PC-3 (cell line): Measurements from ENCODE around the gene MLLT3. TPM values are rescaled to one million over a fixed set of nuclear protein-coding genes. Genes with fewer than 3 reads are reported as not detected.

Experiments used
- ATAC-seq: fragments of 200-7000 bp; cut with Tn5 transposase; 2 replicates; pipeline ENCODE4 v1.9.1; 2020; ENCODE audit warnings: mild to moderate bottlenecking, moderate library complexity
- BruUV-seq: library from RNA; stranded (reverse); fragments of 400-500 nt; replicated peaks from 2 replicates; lab custom pipeline; 2021; lab: Mats Ljungman, UMichigan
- CTCF ChIA-PET: fragments of 300-600 bp; sonication (Branson Sonifier 250); formaldehyde crosslinking; loops from one replicate; lab custom pipeline; 2022; ENCODE audit warnings: antibody characterized with exemption; lab: Charles Lee
- POLR2A ChIA-PET: fragments of 300-600 bp; sonication (Branson Sonifier 250); formaldehyde crosslinking; loops from one replicate; lab custom pipeline; 2022; ENCODE audit warnings: antibody characterized with exemption; ENCODE audit not compliant: unreplicated experiment; lab: Charles Lee
- DNase-seq: peaks from one replicate; pipeline ENCODE4 v3.0.0-alpha.2; 2015
- H2AFZ ChIP-seq: fragments of 300-600 bp; sonication (generic); 2 replicates; pipeline ENCODE4 v1.6.0; 2016; ENCODE audit warnings: antibody characterized with exemption, low read length
- H3F3A ChIP-seq: fragments of 300-600 bp; sonication (generic); one replicate; pipeline ENCODE4 v1.6.0; 2017; ENCODE audit warnings: antibody characterized with exemption, low read length, control low read depth, mild to moderate bottlenecking; ENCODE audit not compliant: unreplicated experiment
- H3K27ac ChIP-seq: fragments of 300-600 bp; sonication (generic); 2 replicates; pipeline ENCODE4 v1.5.1; 2016; ENCODE audit warnings: mild to moderate bottlenecking, low read length
- H3K27me3 ChIP-seq: fragments of 300-600 bp; sonication (generic); 2 replicates; pipeline ENCODE4 v1.6.1; 2016; ENCODE audit warnings: low read length, mixed read lengths
- H3K36me3 ChIP-seq: fragments of 300-600 bp; sonication (generic); 2 replicates; pipeline ENCODE4 v1.6.1; 2016; ENCODE audit warnings: low read depth, mixed run types, low read length, mixed read lengths
- H3K4me1 ChIP-seq: fragments of 300-600 bp; sonication (generic); 2 replicates; pipeline ENCODE4 v1.5.1; 2016; ENCODE audit warnings: low read length; ENCODE audit not compliant: insufficient read depth
- H3K4me2 ChIP-seq: fragments of 300-600 bp; sonication (generic); 2 replicates; pipeline ENCODE4 v1.6.0; 2016; ENCODE audit warnings: low read length
- H3K4me3 ChIP-seq: fragments of 300-600 bp; sonication (generic); 2 replicates; pipeline ENCODE4 v1.5.1; 2016; ENCODE audit warnings: mild to moderate bottlenecking, low read length, mixed read lengths
- H3K79me2 ChIP-seq: fragments of 300-600 bp; sonication (generic); 2 replicates; pipeline ENCODE4 v1.6.1; 2017; ENCODE audit warnings: low read length, mixed read lengths
- H3K9ac ChIP-seq: fragments of 300-600 bp; sonication (generic); 2 replicates; pipeline ENCODE4 v1.6.0; 2016; ENCODE audit warnings: mild to moderate bottlenecking, low read length
- H3K9me2 ChIP-seq: fragments of 300-600 bp; sonication (generic); replicated peaks from 2 replicates; pipeline ENCODE4 v1.6.1; 2016; ENCODE audit warnings: mixed run types, low read length, mixed read lengths
- H3K9me3 ChIP-seq: fragments of 300-600 bp; sonication (generic); 2 replicates; pipeline ENCODE4 v1.6.1; 2016; ENCODE audit warnings: low read length, mixed read lengths
- H4K20me1 ChIP-seq: fragments of 300-600 bp; sonication (generic); 2 replicates; pipeline ENCODE4 v1.6.1; 2016; ENCODE audit warnings: low read length, mixed read lengths
- CTCF ChIP-seq: fragments of 300-600 bp; sonication (generic); conservative IDR thresholded peaks from 2 replicates; pipeline ENCODE4 v1.5.1; 2017; ENCODE audit warnings: antibody characterized with exemption, low read depth, mild to moderate bottlenecking, low read length
- EZH2 ChIP-seq: fragments of 300-600 bp; sonication (generic); IDR thresholded peaks from one replicate; pipeline ENCODE4 v1.6.1; 2017; ENCODE audit warnings: antibody characterized with exemption, mild to moderate bottlenecking, low read length; ENCODE audit not compliant: unreplicated experiment
- EZH2phosphoT487 ChIP-seq: fragments of 300-600 bp; sonication (generic); IDR thresholded peaks from 2 replicates; pipeline ENCODE4 v1.6.1; 2018; ENCODE audit warnings: mild to moderate bottlenecking, antibody characterized with exemption, low read length, borderline replicate concordance
- intact Hi-C: fragments of 100-400 bp; cut with micrococcal nuclease; formaldehyde crosslinking; loops from 2 replicates; pipeline ENCODE4 v1.9.0; 2023
- total RNA-seq: library from RNA; depleted of rRNA; stranded (reverse); fragments of >200 nt; gene quantifications from 2 replicates; pipeline ENCODE4 v1.2.3, GENCODE V29; 2014

The MLLT3 gene
- total RNA-seq, 1 experiment from 2014 or later = 7.1 TPM

- Histone ChIP-seq H3K4me3 (peak overlapping the region; percentile 87), H3K4me2 (peak overlapping the region; percentile 91), H3K9ac (peak overlapping the region; percentile 72), H2AFZ (peak overlapping the region; percentile 89), H3K9me3 (no peaks in the 10 kb centered on the region), H3K4me1 (peaks cover 30% of the 10 kb centered on the region), H3K27me3 (no peaks in the 10 kb centered on the region), H3K79me2 (no peaks in the 10 kb centered on the region), H4K20me1 (no peaks in the 10 kb centered on the region), H3K27ac (no peak overlapping the region), H3F3A (peaks cover 9% of the 10 kb centered on the region), H3K36me3 (no peaks in the 10 kb centered on the region), H3K9me2 (no peaks in the 10 kb centered on the region)
- ATAC-seq (no peak), DNase-seq (peak; percentile 3)
- ChIA-PET CTCF (no interaction called here), POLR2A (no interaction called here)
- no peak for TF ChIP-seq EZH2phosphoT487
- TF ChIP-seq EZH2 = no peak
- TF ChIP-seq CTCF = no peak
- intact Hi-C loops = loop anchor here (5.0 kb wide), 3 partner anchors 199 to 361 kb away; no protein-coding TSS in a partner anchor
- BruUV-seq = no TSS peak
These were observed 1.4 kb downstream of the MLLT3 start for GRCh38 chr9:20620650-20621470.

GRCh38 chr9:20619487-20620200 lies 2.7 kb downstream of the MLLT3 start:
- peak overlapping the region; percentile 87 for H3K4me3 ChIP-seq

More at GRCh38 chr9:20619487-20620200, 2.7 kb downstream of the MLLT3 start:
- Histone ChIP-seq H3F3A (peaks cover 9% of the 10 kb centered on the region), H4K20me1 (no peaks in the 10 kb centered on the region), H3K36me3 (no peaks in the 10 kb centered on the region), H3K79me2 (no peaks in the 10 kb centered on the region), H3K27me3 (no peaks in the 10 kb centered on the region), H3K4me2 (peak overlapping the region; percentile 91), H3K9me2 (no peaks in the 10 kb centered on the region), H3K9me3 (no peaks in the 10 kb centered on the region), H3K27ac (peak overlapping the region; percentile 83), H2AFZ (peak overlapping the region; percentile 47; the same call in 1 of the 2 replicates), H3K4me1 (peaks cover 30% of the 10 kb centered on the region), H3K9ac (peak overlapping the region; percentile 72)
- POLR2A ChIA-PET = no interaction called here
- ATAC-seq = no peak
- TF ChIP-seq EZH2phosphoT487 = no peak
- no peak for TF ChIP-seq CTCF
- TF ChIP-seq EZH2 = no peak
- peak; percentile 22 for DNase-seq
- CTCF ChIA-PET = no interaction called here
- TSS peak; percentile 25 for BruUV-seq
- intact Hi-C loops = loop anchor here (1.0 to 5.0 kb wide), 6 partner anchors 49 to 692 kb away; no protein-coding TSS in a partner anchor
